ENCODE results near the gene OR10AG1.

The OR10AG1 gene, protein sequence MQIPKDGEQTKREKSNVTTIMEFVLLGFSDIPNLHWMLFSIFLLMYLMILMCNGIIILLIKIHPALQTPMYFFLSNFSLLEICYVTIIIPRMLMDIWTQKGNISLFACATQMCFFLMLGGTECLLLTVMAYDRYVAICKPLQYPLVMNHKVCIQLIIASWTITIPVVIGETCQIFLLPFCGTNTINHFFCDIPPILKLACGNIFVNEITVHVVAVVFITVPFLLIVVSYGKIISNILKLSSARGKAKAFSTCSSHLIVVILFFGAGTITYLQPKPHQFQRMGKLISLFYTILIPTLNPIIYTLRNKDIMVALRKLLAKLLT

DNA sequence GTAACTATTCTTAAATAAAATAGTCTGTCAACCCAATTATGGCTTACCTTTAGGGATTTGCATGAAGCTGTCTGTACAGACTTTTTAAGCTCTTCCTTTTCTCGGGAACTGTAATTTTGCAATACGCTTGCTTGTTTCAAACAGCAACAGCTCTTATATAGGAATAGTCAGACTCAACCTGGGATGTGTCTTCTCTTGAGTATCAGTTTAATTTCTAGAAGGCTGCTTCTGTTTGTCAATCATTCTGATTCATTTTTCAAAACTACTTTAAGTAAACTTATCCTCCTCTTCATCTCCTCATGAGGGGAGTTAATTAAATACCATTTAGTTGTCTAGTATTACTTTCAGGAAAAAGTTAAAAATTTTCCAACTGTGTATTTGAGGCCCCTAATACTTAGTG is at the start of gene OR10AG1:
TSS of gene OR10AG1 (minus strand) at position 101 of the 400 bp plus-strand sequence. CDS start at position 63, 38 bp downstream.
- no peak for DNase-seq

DNA sequence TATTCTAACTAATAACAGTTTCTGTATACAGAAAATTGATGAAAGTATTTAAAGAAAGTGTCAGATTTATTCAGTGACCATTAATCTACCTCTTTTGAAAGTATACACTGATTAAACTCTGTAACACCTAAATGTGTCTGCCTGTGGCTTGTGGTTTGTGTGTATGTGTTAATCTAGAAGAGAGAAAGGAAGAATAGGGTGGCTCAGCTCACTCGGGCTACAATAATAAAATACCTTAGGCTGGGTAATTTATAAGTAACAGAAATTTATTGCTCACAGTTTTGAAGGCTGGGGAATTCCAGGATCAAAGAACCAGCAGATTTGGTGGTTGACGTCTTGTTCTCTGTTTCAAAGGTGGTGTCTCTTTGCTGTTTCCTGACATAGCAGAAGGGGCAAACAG is 44.1 kb upstream of the OR10AG1 start:
- no peak for DNase-seq

DNA sequence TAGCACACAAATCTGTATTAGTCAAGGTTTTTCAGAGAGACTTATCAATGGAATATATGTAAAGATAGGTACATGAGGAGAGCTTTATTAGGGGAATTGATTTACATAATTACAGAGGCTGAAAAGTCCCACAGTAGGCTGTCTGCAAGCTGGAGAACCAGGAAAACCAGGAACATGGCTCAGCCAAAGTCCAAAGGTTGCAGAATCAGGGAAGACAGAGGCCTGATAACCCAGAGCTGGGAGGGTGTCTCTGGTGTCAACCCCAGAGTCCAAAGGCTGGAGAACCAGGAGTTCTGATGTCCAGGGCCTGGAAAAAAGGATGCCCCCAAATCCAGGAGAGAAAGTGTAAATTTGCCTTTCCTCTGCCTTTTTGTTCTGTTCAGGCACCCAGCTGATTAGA is 41.0 kb upstream of the OR10AG1 start:
- no peak for DNase-seq

DNA sequence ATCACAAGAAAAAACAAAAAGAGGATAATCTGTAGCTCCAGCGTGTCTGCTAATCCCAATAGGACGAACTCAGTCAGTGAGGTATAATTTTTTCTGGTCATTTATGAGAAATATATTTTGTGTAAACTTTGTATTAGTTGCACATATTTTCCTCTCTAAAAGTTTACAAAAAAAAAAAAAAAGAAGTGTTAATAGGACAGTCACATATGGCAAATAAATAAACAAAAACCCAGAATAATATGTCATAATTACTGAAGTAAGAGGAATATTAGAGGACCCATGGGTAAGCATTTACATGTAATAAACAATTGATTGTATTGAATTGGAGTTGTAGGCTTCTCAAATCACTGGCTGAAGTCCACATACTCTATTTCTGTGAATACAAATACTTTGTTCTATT is 24.8 kb upstream of the OR10AG1 start, which contains the start of gene OR5F1:
TSS of gene OR5F1 (minus strand) at position 101 of the 400 bp plus-strand sequence. CDS start at position 101, 0 bp downstream.
- no peak for DNase-seq

DNA sequence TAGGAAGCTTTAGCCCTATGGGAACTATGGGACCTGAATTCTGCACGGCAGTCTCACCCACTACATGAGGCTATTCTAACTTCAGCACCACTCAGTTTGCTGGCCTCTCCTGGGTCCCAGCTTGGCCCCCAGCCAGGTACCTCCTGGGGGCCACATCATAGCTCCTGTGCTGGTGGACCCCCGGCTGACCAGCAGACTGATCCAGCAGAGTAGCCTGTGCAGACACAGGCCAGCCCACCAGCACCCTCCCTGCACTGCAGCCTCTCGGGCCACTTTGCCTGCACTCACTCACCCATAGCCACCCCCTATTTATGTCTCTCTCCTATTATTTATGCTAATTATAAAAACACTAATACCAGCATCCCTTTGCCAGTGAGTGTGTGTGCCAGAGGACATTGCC is 1.2 kb upstream of the OR10AG1 start:
- no peak for DNase-seq

DNA sequence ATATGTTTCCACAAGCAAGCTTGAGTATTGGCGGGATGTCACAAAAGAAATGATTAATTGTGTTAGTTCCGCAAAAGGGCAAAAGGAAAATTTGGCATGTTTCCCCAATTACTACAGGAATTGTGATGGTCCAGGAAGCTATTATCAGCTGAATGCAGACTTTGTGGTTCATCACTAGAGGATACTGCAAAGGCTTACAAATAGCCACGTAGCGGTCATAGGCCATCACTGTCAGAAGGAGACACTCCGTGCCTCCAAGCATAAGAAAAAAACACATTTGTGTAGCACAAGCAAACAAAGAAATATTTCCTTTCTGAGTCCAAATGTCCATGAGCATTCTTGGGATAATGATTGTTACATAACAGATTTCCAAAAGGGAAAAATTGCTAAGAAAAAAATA is 1.8 kb downstream of the OR10AG1 start:
- no peak for DNase-seq

DNA sequence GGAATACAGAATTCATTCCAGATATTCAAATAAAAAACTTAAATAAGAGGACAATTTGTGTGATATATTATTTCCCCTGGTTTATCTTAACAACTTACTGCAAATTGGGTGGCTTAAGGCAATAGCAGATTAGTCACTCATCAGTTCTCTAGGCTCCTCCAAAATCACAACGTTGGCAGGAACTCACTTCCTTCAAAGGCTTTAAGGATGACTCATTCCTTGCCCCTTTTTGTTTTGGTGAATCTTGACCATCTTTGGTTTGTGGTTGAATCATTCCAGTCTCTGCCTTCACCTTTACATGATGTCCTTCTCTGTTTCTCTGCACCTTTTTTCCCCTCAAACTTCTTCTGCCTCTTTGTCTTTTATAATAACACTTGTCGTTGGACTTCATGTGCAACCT is 3.4 kb downstream of the OR10AG1 start:
- no peak for DNase-seq

DNA sequence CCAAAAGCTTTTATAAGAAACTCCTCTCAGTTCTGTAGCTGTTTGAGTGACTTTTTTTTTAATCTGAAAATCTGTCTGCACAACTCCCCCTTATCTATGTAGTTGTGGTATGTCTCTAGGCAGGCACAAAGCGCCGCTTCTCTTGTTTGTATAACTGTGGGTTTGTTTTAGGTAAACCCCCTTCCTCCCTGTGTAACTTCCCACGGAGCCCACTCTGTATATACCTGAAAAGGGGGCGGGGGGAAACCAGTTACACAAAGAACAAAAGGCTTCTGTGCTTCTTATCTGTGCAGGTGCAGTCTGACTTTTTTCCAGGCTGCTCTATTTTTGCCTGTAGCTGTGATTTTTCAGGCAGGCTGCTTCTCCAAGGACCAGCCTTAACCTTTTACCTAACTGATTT is 13.2 kb downstream of the OR10AG1 start:
- DNase-seq: no peak

DNA sequence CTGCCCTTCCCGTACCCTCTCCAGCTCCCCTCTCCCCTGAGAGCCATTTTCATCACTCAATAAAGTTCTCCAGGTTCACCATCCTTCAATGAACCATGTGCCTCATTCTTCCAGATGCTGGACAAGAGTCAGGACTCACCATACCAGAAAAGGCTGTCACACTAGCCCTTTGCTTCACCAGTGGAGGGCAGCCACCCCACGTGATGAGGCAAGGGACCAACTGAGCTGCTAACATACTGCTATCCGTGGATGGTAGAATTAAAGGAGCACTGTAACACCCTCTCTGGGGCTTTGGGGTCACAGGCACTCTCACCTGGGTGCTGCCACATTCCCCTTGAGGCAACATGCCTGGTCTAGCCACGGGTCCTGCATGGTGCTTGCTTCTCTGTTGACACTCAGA is 20.4 kb downstream of the OR10AG1 start:
- no peak for DNase-seq

DNA sequence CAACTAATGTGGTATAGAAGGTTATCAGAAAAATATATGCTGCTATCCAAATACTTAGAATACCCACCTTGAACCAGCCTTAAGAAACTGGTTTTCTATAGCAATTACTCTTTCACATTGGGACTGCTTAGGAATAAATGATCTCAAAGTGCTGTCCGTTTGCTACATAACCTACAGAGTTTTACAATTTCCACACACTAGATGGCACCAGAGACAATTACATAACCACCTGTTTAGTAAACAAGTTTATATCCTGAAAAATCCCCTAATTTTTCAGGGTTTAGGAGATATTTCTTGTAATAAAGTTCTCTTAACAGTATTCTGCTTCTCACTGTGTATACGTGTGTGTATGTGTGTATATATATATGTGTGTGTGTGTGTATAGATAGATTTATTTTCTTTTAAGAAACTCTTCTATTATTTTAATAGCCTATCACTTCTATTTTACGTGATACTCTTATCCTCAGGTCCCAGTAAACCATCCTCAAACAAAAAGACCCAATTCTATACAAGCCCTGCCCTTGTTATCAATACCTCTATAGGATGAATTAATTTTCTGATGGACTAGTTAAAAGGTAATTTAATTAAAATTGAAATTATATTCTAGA is 26.9 kb downstream of the OR10AG1 start:
- no peak for DNase-seq

DNA sequence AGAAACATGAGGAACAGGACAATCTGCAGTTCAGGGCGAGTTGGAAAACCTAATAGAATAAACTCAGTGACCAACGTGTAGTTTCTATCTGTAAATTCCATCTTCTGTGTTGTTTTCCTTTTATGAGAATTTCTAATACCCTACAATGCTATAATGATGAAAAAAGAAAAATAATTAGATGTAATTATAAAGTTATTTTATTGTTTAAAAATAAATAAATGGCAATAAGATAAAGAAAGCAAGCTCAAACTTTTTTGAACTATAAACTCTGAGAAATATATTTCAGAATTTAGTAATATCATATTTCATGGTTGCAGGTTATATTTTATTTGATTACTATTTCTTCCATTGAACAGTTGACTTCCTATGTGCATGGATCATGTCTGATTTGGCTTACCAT is 33.4 kb downstream of the OR10AG1 start, which contains the start of gene OR5I1:
TSS of gene OR5I1 (minus strand) at position 101 of the 400 bp plus-strand sequence. CDS start at position 101, 0 bp downstream.
- no peak for DNase-seq

DNA sequence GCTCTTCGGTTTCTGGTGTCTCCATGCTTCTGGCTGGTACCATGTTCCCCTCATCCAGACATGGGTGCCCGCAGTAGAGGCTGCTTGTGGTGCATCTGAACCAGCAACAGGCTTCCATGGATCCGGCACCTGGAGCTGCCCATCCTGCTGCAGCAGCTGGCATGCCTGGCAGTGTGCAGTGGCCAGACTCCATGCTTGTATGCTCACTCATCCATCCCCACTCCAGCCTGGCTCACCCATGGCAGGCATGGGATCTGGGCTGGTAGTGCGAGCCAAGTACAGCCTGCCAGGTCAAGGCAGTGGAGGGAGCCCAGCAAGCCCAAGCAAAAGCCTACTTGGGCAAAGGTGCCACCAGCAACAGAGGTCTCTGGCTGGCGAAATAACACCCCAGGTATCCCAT is 49.2 kb downstream of the OR10AG1 start:
- DNase-seq: no peak

All from right forelimb (tissue), 1 donor.